H1 (cell line): ENCODE measurements around the gene UMAD1.

Source experiments
- CHD7 ChIP-seq: fragments of 300-600 bp; sonication (generic); IDR thresholded peaks from 2 replicates; pipeline ENCODE4 v1.7.1; 2012; ENCODE audit warnings: low read length, moderate library complexity, mild to moderate bottlenecking, inconsistent platforms; ENCODE audit not compliant: insufficient replicate concordance
- CTCF ChIP-seq, 3 experiments: IDR thresholded peaks; 1 replicate in 2 of 3; 2 replicates in 1 of 3; pipeline versions ENCODE4 v1.5.1 to v1.6.1; 2011; ENCODE audit warnings: low read length in 3 of 3, mild to moderate bottlenecking in 3 of 3, inconsistent platforms in 2 of 3, low read depth in 1 of 3, moderate library complexity in 1 of 3; ENCODE audit not compliant: insufficient read depth in 1 of 3; ENCODE audit errors: control extremely low read depth in 1 of 3
- EGR1 ChIP-seq: IDR thresholded peaks from 2 replicates; pipeline ENCODE4 v1.6.1; 2011; ENCODE audit warnings: low read depth, low read length, borderline replicate concordance
- GABPA ChIP-seq: IDR thresholded peaks from 2 replicates; pipeline ENCODE4 v1.6.1; 2011; ENCODE audit warnings: mild to moderate bottlenecking, low read length, moderate library complexity, borderline replicate concordance; ENCODE audit not compliant: insufficient read depth
- KDM4A ChIP-seq: IDR thresholded peaks from one replicate; pipeline ENCODE4 v1.7.1; 2012; ENCODE audit warnings: low read depth, mild to moderate bottlenecking, moderate library complexity, low read length, inconsistent platforms; ENCODE audit not compliant: severe bottlenecking
- MAFK ChIP-seq: IDR thresholded peaks from 2 replicates; pipeline ENCODE4 v1.6.1; 2012; ENCODE audit warnings: low read depth, mild to moderate bottlenecking, improper control_type of control experiment, low read length
- POLR2A ChIP-seq, 2 experiments: IDR thresholded peaks; 1 replicate in 1 of 2; 2 replicates in 1 of 2; pipeline ENCODE4 v1.6.1; 2011; ENCODE audit warnings: low read depth in 2 of 2, low read length in 2 of 2, mild to moderate bottlenecking in 2 of 2; ENCODE audit errors: control extremely low read depth in 1 of 2
- POLR2AphosphoS5 ChIP-seq: IDR thresholded peaks from 2 replicates; pipeline ENCODE4 v1.6.1; 2011; ENCODE audit warnings: low read depth, low read length
- RFX5 ChIP-seq: IDR thresholded peaks from 2 replicates; pipeline ENCODE4 v1.6.1; 2011; ENCODE audit warnings: low read depth, low read length, improper control_type of control experiment, borderline replicate concordance
- YY1 ChIP-seq: IDR thresholded peaks from 2 replicates; pipeline ENCODE4 v1.6.1; 2011; ENCODE audit warnings: low read depth, mild to moderate bottlenecking, low read length
- TF ChIP-seq, protein P1 (sequence below): IDR thresholded peaks from 2 replicates; pipeline ENCODE4 v1.6.1; 2012; ENCODE audit warnings: inconsistent platforms
- TF ChIP-seq, protein P2 (sequence below): IDR thresholded peaks from 2 replicates; pipeline ENCODE4 v1.6.1; 2012; ENCODE audit warnings: low read length, inconsistent platforms

GRCh38 chr7:7686811-7687508 lies 46.4 kb downstream of the UMAD1 start:
- TF ChIP-seq POLR2A (IDR thresholded peaks at IDR 0.05; ENCODE audit: control extremely low read depth in 1 of 2, low read depth in 2 of 2, low read length in 2 of 2) (no peak), CHD7 (no peak), CTCF (IDR thresholded peaks at IDR 0.05; ENCODE audit: control extremely low read depth in 1 of 3, insufficient read depth in 1 of 3, low read depth in 1 of 3, low read length in 3 of 3) (no peak), POLR2AphosphoS5 (no peak), KDM4A (no peak), GABPA (no peak), RFX5 (no peak), MAFK (no peak), EGR1 (no peak), YY1 (no peak)
- TF ChIP-seq, protein P1, sequence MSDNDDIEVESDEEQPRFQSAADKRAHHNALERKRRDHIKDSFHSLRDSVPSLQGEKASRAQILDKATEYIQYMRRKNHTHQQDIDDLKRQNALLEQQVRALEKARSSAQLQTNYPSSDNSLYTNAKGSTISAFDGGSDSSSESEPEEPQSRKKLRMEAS = no peak
- TF ChIP-seq, protein P2, sequence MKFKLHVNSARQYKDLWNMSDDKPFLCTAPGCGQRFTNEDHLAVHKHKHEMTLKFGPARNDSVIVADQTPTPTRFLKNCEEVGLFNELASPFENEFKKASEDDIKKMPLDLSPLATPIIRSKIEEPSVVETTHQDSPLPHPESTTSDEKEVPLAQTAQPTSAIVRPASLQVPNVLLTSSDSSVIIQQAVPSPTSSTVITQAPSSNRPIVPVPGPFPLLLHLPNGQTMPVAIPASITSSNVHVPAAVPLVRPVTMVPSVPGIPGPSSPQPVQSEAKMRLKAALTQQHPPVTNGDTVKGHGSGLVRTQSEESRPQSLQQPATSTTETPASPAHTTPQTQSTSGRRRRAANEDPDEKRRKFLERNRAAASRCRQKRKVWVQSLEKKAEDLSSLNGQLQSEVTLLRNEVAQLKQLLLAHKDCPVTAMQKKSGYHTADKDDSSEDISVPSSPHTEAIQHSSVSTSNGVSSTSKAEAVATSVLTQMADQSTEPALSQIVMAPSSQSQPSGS = no peak
